GM12878 (cell line): ENCODE data around the gene IL1RAPL1.

Experiments used
- CHD1 ChIP-seq: IDR thresholded peaks from 2 replicates; pipeline ENCODE4 v1.6.1; 2012; ENCODE audit warnings: low read depth, low read length, improper control_type of control experiment
- EP300 ChIP-seq, 2 experiments: fragments of 150-350 bp in 1 of 2; IDR thresholded peaks; 2 replicates each; pipeline ENCODE4 v1.6.1; 2011 to 2012; ENCODE audit warnings: low read depth in 2 of 2, low read length in 2 of 2, borderline replicate concordance in 1 of 2, improper control_type of control experiment in 1 of 2, inconsistent platforms in 1 of 2; ENCODE audit not compliant: control insufficient read depth in 1 of 2
- FOXM1 ChIP-seq: IDR thresholded peaks from 2 replicates; pipeline ENCODE4 v1.6.1; 2012; ENCODE audit warnings: low read depth, mild to moderate bottlenecking, inconsistent platforms, low read length, moderate library complexity
- HCFC1 ChIP-seq: fragments of 150-350 bp; IDR thresholded peaks from 2 replicates; pipeline ENCODE4 v1.6.1; 2014; ENCODE audit warnings: low read length
- MXI1 ChIP-seq: fragments of 150-350 bp; IDR thresholded peaks from 2 replicates; pipeline ENCODE4 v1.6.1; 2011; ENCODE audit warnings: low read depth, mild to moderate bottlenecking, inconsistent platforms, low read length, improper control_type of control experiment
- NR2C2 ChIP-seq: IDR thresholded peaks from 2 replicates; pipeline ENCODE4 v1.6.1; 2011; ENCODE audit warnings: borderline replicate concordance, low read depth; ENCODE audit not compliant: control insufficient read depth, insufficient read length
- POLR2A ChIP-seq: IDR thresholded peaks from 2 replicates; pipeline ENCODE4 v1.6.1; 2011; ENCODE audit warnings: low read depth, mild to moderate bottlenecking, low read length
- RAD51 ChIP-seq: fragments of 450-650 bp; IDR thresholded peaks from 2 replicates; pipeline ENCODE4 v1.6.1; 2016; ENCODE audit warnings: moderate library complexity, mild to moderate bottlenecking, inconsistent platforms
- RFX5 ChIP-seq: IDR thresholded peaks from 2 replicates; pipeline ENCODE4 v1.6.1; 2011; ENCODE audit warnings: low read depth, low read length, improper control_type of control experiment
- TCF12 ChIP-seq: IDR thresholded peaks from 2 replicates; pipeline ENCODE4 v1.6.1; 2011; ENCODE audit warnings: low read depth, mild to moderate bottlenecking, low read length
- TF ChIP-seq, protein P1 (sequence below), 3 experiments: IDR thresholded peaks in 2 of 3; conservative IDR thresholded peaks in 1 of 3; 2 replicates each; pipeline ENCODE4 v1.5.1; 2011; ENCODE audit warnings: low read depth in 3 of 3, low read length in 3 of 3, mild to moderate bottlenecking in 3 of 3, control low read depth in 2 of 3, moderate library complexity in 2 of 3, inconsistent platforms in 1 of 3, mixed read lengths in 1 of 3; ENCODE audit not compliant: control insufficient read depth in 2 of 3, insufficient read depth in 1 of 3; ENCODE audit errors: extremely low read depth in 1 of 3

DNA sequence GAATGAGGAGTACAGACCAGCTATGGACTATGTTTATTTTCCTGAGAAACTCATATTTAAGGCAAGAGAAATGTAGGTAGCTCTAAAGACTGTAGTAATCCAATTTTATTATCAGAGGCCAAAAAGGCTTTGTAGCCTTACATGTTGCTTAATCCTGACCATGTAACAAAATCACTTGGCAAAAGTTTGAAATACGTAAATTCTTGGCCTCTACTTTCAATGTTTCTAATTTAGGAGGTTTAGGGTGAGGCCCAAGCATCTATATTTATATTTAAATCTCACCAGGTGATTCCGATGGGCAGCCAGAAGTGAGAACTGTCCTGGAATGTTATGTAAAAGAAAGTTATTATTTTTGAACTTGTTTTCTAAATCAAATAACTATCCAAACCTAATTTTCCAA is 289.7 kb downstream of the IL1RAPL1 start:
- TF ChIP-seq HCFC1 (no peak), RAD51 (no peak), TCF12 (no peak), FOXM1 (no peak), CHD1 (no peak), RFX5 (no peak), EP300 (IDR thresholded peaks at IDR 0.05; ENCODE audit: borderline replicate concordance in 1 of 2, control insufficient read depth in 1 of 2, low read depth in 2 of 2, low read length in 2 of 2) (no peak), POLR2A (no peak), MXI1 (no peak), NR2C2 (no peak)
- TF ChIP-seq, protein P1, sequence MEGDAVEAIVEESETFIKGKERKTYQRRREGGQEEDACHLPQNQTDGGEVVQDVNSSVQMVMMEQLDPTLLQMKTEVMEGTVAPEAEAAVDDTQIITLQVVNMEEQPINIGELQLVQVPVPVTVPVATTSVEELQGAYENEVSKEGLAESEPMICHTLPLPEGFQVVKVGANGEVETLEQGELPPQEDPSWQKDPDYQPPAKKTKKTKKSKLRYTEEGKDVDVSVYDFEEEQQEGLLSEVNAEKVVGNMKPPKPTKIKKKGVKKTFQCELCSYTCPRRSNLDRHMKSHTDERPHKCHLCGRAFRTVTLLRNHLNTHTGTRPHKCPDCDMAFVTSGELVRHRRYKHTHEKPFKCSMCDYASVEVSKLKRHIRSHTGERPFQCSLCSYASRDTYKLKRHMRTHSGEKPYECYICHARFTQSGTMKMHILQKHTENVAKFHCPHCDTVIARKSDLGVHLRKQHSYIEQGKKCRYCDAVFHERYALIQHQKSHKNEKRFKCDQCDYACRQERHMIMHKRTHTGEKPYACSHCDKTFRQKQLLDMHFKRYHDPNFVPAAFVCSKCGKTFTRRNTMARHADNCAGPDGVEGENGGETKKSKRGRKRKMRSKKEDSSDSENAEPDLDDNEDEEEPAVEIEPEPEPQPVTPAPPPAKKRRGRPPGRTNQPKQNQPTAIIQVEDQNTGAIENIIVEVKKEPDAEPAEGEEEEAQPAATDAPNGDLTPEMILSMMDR (IDR thresholded peaks at IDR 0.05 in 2 of 3, conservative IDR thresholded peaks at IDR 0.05 in 1 of 3; ENCODE audit: control insufficient read depth in 2 of 3, extremely low read depth in 1 of 3, insufficient read depth in 1 of 3, low read depth in 3 of 3, low read length in 3 of 3) = no peak
